ENCODE data around the gene MSLN. TPM values are rescaled to one million over a fixed set of nuclear protein-coding genes. Genes with fewer than 3 reads are reported as not detected.

The MSLN gene
- total and polyA plus RNA-seq, 7 donors = 0.03 to 0.17 (median 0.09) TPM; not detected in 3

- DNase-seq (no peak), ATAC-seq (no peak)
- Histone ChIP-seq H3K27ac (no peak overlapping the region), H3K4me1 (no peaks in the 10 kb centered on the region), H3K27me3 (ENCODE audit: insufficient read depth in 3 of 3, low read length in 2 of 3) (peaks cover 0 to 44% (median 12%) of the 10 kb centered on the region in 3 donors), H3K4me3 (no peak overlapping the region), H3K36me3 (ENCODE audit: insufficient read depth in 1 of 2, low read depth in 1 of 2) (no peaks in the 10 kb centered on the region), H3K9me3 (no peaks in the 10 kb centered on the region)
- WGBS, 3 donors = 52 to 59% (median 59%) methylated on average over 19 to 22 of the region's 22 CpGs
- no peak for TF ChIP-seq CTCF (IDR thresholded peaks at IDR 0.05)
- intact Hi-C loops (cut with DNase I) = no loop called here
These were observed 1.3 kb downstream of the MSLN start for GRCh38 chr16:761625-762513.

GRCh38 chr16:762595-763268 lies 2.2 kb downstream of the MSLN start:
- Histone ChIP-seq H3K9me3 (no peaks in the 10 kb centered on the region), H3K27ac (no peak overlapping the region), H3K4me3 (no peak overlapping the region), H3K27me3 (ENCODE audit: insufficient read depth in 3 of 3, low read length in 2 of 3) (peaks cover 0 to 44% (median 12%) of the 10 kb centered on the region in 3 donors), H3K36me3 (ENCODE audit: insufficient read depth in 1 of 2, low read depth in 1 of 2) (no peaks in the 10 kb centered on the region), H3K4me1 (no peaks in the 10 kb centered on the region)
- TF ChIP-seq CTCF (IDR thresholded peaks at IDR 0.05) = no peak
- ATAC-seq (no peak), DNase-seq (no peak)
- WGBS, 3 donors = 61 to 66% (median 63%) methylated on average over 12 to 17 of the region's 17 CpGs
- intact Hi-C loops (cut with DNase I) = no loop called here

GRCh38 chr16:763369-764183 lies 3.0 kb downstream of the MSLN start:
- H3K9me3 ChIP-seq = no peaks in the 10 kb centered on the region
- no peak for DNase-seq
- no peak overlapping the region for H3K4me3 ChIP-seq
- H3K27me3 ChIP-seq (ENCODE audit: insufficient read depth in 3 of 3, low read length in 2 of 3) = peaks cover 0 to 50% (median 16%) of the 10 kb centered on the region in 3 donors
- intact Hi-C loops (cut with DNase I) = no loop called here
- 60 to 64% (median 61%) methylated on average over 12 to 21 of the region's 21 CpGs for WGBS, 3 donors
- ATAC-seq = no peak
- no peak overlapping the region for H3K27ac ChIP-seq
- no peak for TF ChIP-seq CTCF (IDR thresholded peaks at IDR 0.05)
- H3K36me3 ChIP-seq (ENCODE audit: insufficient read depth in 1 of 2, low read depth in 1 of 2) = no peaks in the 10 kb centered on the region
- no peaks in the 10 kb centered on the region for H3K4me1 ChIP-seq

GRCh38 chr16:764184-764750 lies 3.7 kb downstream of the MSLN start:
- no peaks in the 10 kb centered on the region for H3K9me3 ChIP-seq
- no peak for TF ChIP-seq CTCF (IDR thresholded peaks at IDR 0.05)

More at GRCh38 chr16:764184-764750, 3.7 kb downstream of the MSLN start:
- H3K4me3 ChIP-seq = no peak overlapping the region
- H3K27me3 ChIP-seq (ENCODE audit: insufficient read depth in 3 of 3, low read length in 2 of 3) = peaks cover 0 to 50% (median 12%) of the 10 kb centered on the region in 3 donors
- H3K4me1 ChIP-seq = no peaks in the 10 kb centered on the region
- H3K27ac ChIP-seq = no peak overlapping the region
- intact Hi-C loops (cut with DNase I) = no loop called here
- DNase-seq = no peak
- ATAC-seq = no peak
- 50 to 53% (median 52%) methylated on average over 13 to 20 of the region's 20 CpGs for WGBS, 3 donors
- no peaks in the 10 kb centered on the region for H3K36me3 ChIP-seq (ENCODE audit: insufficient read depth in 1 of 2, low read depth in 1 of 2)
